NCI-H2196 treated with DMSO at 0.1 percent for 48 hours (cell line): Measurements from ENCODE around the gene RAB3B.
"Not testable (repeated sequence)": the region's sequence is repeated elsewhere in the genome, so short reads cannot be mapped to it uniquely, and the experiment has no call there.

Experiments
- DNase-seq: peaks from one replicate; lab custom pipeline; 2025; ENCODE audit not compliant: unreplicated experiment; lab: John Stamatoyannopoulos, UW

Gene RAB3B

GRCh38 chr1:51989582-51990477, 670 bp downstream of the RAB3B start:
- DNase-seq = no peak

- DNase-seq = no peak
These were observed 2.2 kb downstream of the RAB3B start for GRCh38 chr1:51988254-51988653.

GRCh38 chr1:51986718-51987117, 3.8 kb downstream of the RAB3B start:
- DNase-seq = no peak

- DNase-seq = no peak
These were observed 8.3 kb downstream of the RAB3B start for GRCh38 chr1:51982161-51982560.

- DNase-seq = no peak
These were observed 8.9 kb downstream of the RAB3B start for GRCh38 chr1:51981555-51981954.

- DNase-seq = no peak
These were observed 12.4 kb downstream of the RAB3B start for GRCh38 chr1:51978099-51978498.

GRCh38 chr1:51976846-51977602, 13.5 kb downstream of the RAB3B start:
- no peak for DNase-seq

- no peak for DNase-seq
These were observed 16.7 kb downstream of the RAB3B start for GRCh38 chr1:51973587-51974474.

- no peak for DNase-seq
These were observed 21.3 kb downstream of the RAB3B start for GRCh38 chr1:51969038-51969705.

- no peak for DNase-seq
These were observed 21.9 kb downstream of the RAB3B start for GRCh38 chr1:51968632-51969031.

- DNase-seq = not testable (repeated sequence)
These were observed 23.2 kb downstream of the RAB3B start for GRCh38 chr1:51967213-51967791.

GRCh38 chr1:51966559-51966958, 23.9 kb downstream of the RAB3B start:
- DNase-seq = no peak

GRCh38 chr1:51964309-51964696, 26.2 kb downstream of the RAB3B start:
- no peak for DNase-seq

GRCh38 chr1:51963592-51964308, 26.8 kb downstream of the RAB3B start:
- DNase-seq = no peak

- DNase-seq = no peak
These were observed 27.8 kb downstream of the RAB3B start for GRCh38 chr1:51962486-51963356.

GRCh38 chr1:51961954-51962353, 28.5 kb downstream of the RAB3B start:
- no peak for DNase-seq

- no peak for DNase-seq
These were observed 29.3 kb downstream of the RAB3B start for GRCh38 chr1:51961231-51961630.

- DNase-seq = peak; percentile 37
These were observed 30.2 kb downstream of the RAB3B start for GRCh38 chr1:51960262-51960661.

GRCh38 chr1:51958824-51959223, 31.7 kb downstream of the RAB3B start:
- no peak for DNase-seq
